Measurements from ENCODE around the gene VPS25. TPM values are rescaled to one million over a fixed set of nuclear protein-coding genes. Genes with fewer than 3 reads are reported as not detected.

VPS25 gene
- total and polyA plus RNA-seq, 9 of the 15 experiments (the other 6 are each of a cell fraction or from before 2014, with no cell fraction given): 123 to 352 (median 180) TPM

- TF ChIP-seq DEAF1 (CRISPR knock-in tag; IDR thresholded peaks at IDR 0.05) (no peak), NFE2 (IDR thresholded peaks at IDR 0.05; ENCODE audit: low read depth) (no peak), FOXJ3 (CRISPR knock-in tag; IDR thresholded peaks at IDR 0.05) (no peak), ADNP (tag; IDR thresholded peaks at IDR 0.05) (no peak), ZNF644 (tag; IDR thresholded peaks at IDR 0.05; ENCODE audit: low read depth) (peak; percentile 80; the same call in 1 of the 2 replicates), PML (IDR thresholded peaks at IDR 0.05; ENCODE audit: low read length) (peak; percentile 81), POLR2A (conservative IDR thresholded peaks at IDR 0.05) (no peak), U2AF2 (optimal IDR thresholded peaks at IDR 0.05; ENCODE audit: low read depth, low read length) (no peak), GATAD2B (IDR thresholded peaks at IDR 0.05; ENCODE audit: borderline replicate concordance) (peak; percentile 80; the same call in 1 of the 2 replicates), ZNF398 (CRISPR knock-in tag; IDR thresholded peaks at IDR 0.05) (no peak), NFYB (IDR thresholded peaks at IDR 0.05; ENCODE audit: extremely low read depth, insufficient read length) (no peak), CUX1 (CRISPR knock-in tag; IDR thresholded peaks at IDR 0.05) (no peak), NCOA1 (IDR thresholded peaks at IDR 0.05; ENCODE audit: low read depth) (peak; percentile 60; the same call in 1 of the 2 replicates), SUPT5H (IDR thresholded peaks at IDR 0.05) (no peak), FOXO4 (CRISPR knock-in tag; IDR thresholded peaks at IDR 0.05) (no peak), KDM5B (IDR thresholded peaks at IDR 0.05; ENCODE audit: insufficient replicate concordance, low read depth, low read length) (no peak), ZKSCAN1 (IDR thresholded peaks at IDR 0.05; ENCODE audit: low read depth, low read length) (no peak), COPS2 (conservative IDR thresholded peaks at IDR 0.05) (no peak), ZFP1 (CRISPR knock-in tag; IDR thresholded peaks at IDR 0.05) (no peak), WHSC1 (IDR thresholded peaks at IDR 0.05; ENCODE audit: low read length) (no peak)
These were observed 29.5 kb upstream of the VPS25 start (continued) for GRCh38 chr17:42743595-42744282.
